ENCODE measurements around the gene ABHD1.

Gene ABHD1

DNA sequence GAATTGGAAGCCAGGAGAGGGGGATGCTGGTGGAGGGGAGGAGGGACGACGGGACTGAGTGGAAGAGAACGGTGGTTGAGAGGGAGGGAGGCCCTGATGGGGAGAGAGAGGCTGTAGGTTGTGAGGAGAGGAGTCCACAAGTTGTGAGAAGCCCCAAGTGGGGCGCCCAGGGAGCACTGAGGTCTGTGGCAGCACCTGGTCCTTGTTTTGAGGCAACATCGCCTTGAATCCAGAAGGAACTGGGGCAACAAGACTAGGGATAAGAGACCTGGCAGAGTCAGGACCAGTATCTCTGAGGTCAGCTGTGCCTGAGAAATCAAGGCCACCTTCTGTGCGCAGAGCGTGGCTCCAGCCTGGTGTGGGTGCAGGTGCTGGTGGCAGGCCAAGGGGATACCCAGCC is 14.5 kb downstream of the ABHD1 start:
- no peak for DNase-seq

DNA sequence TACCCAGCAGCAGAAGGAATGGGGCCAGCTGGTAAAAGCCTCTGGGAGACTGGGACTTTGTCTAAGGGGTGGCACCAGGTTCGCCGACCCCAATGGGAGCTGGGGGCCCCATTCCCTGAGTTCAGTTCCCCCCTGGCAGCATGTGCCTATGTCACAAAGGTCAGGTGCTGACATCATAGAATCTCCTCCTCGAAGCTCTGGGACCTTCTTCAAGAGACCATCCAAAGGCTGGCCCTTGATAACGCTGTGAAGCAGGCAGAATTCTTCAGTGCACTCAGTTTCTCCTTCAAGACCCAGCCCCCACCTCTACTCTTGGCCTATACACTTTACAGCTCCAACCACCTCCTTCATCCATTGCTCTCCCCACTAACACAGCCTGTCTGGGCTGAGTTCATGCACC is 15.7 kb downstream of the ABHD1 start, which contains the start of gene PRR30:
Gene PRR30 (minus strand): TSS at position 101 of the 400 bp plus-strand sequence. CDS start 1,081 bp downstream, outside the sequence.
- no peak for DNase-seq

DNA sequence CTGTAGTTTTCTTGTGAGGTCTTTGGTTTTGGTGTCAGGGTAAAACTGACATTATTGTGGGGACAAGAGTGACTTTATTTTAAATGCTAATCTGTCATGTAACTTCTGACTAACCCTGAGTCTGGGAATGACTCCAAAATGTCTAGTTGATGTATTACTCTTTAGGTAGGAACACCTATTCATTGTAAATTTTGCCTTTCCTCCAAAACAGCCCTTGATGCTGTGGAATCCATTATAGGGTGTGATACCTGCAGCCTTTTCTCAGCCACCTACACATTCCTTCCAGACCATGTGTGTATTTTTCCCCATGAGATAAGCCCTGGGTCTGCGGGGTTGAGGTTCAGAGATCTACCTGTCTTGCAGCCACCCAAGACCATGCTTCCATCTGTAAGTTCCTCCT is 19.7 kb downstream of the ABHD1 start:
- no peak for DNase-seq

DNA sequence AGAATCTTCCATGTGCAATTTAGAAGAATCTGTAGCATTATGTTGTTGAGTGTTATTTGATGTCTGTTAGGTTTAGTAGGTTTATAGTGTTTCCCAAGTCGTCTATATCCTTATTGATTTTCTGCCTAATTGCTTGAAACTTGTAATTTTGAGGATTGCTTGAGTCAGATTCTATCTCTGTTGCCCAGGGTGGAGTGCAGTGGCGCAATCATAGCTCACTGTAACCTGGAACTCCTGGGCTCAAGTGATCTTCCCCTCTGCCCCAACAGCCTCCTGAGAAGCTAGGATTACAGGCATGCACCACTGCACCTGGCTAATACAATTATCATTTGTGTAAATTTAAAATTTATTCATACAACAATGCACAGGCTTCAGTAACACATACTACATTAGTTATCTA is 22.1 kb downstream of the ABHD1 start:
- no peak for DNase-seq

DNA sequence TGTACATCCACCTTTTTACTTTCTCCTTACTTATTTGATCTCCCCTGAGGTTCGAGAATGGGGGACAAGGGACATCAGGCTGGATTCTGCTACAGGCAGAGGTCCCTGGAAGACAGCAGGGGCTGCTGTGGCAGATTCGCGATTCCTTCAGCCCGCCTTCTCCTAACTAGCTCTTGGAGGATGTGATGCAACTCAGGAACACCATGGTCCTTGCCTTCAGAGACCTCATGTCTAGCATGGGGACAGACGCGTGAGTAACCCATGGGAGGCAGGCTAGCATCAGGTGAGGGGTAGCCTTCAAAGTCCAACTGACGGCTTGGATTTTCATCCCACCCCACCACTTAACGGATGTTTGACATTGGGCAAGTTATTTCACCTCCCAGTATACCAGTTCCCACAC is 24.3 kb downstream of the ABHD1 start:
- DNase-seq, result no peak

DNA sequence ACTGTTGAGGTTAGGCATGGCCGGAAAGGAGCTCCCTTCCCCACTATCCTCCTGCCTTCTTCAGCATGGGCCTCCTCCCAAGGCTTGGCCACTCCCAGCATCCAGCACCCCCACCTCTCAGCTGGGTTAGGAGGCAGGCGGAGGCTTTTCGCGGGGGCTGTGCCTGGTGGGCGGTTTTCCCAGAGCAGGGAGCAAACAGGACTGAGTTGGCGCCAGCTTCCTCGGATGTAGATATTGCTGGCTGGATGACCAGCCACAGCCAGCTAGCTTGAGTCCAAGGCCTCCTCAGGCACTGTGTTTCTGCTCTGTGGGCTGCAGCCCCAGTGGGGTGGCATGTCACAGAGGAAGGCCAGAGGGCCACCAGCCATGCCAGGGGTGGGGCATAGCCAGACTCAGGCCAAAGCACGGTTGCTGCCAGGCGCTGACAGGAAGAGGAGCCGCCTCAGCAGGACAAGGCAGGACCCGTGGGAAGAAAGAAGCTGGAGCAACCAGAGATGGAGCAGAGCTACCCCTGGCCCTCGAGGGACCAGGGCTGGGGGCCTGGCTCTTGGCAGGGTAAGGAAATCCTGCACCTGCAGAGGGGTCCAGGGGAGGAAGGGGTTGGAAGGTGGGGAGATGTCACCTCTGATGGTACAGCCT is 25.3 kb downstream of the ABHD1 start, which contains the start of gene TCF23:
Gene TCF23 (plus strand): TSS at position 204 of the 639 bp plus-strand sequence. CDS start 130 bp downstream, at position 334.
- no peak for DNase-seq

DNA sequence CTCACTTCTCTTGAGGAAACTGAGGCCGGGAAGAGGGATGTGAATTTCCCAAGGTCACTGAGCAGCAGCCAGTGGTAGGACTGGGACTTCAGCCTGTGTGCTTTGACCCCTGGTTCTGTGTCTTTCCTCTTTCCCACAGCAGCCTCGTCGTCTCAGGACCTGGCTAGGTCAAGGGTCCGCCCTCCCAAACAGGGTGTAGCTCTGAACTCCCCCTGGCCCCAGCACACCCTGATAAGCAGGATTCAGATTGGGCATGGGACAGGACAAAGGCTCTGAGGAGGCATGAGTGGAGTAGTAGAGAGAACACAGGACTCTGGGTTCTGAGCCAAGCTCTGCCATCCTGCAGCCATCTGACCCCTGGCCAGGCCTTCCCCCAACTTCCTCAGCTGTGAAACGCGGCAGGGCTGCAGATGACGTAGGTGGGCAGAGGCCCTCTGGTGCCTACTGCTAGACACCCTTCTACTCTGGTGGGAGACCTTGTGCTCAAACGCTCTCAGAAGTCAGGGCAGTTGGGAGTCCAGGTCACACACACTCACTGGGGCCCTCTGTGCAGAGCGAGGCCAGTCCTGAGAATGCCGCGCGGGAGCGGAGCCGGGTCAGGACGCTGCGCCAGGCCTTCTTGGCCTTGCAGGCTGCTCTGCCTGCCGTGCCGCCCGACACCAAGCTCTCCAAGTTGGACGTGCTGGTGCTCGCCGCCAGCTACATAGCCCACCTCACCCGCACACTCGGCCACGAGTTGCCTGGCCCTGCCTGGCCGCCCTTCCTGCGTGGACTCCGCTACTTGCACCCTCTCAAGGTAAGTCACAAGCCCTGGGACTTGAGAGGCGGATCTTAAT is 26.2 kb downstream of the ABHD1 start:
- no peak for DNase-seq

DNA sequence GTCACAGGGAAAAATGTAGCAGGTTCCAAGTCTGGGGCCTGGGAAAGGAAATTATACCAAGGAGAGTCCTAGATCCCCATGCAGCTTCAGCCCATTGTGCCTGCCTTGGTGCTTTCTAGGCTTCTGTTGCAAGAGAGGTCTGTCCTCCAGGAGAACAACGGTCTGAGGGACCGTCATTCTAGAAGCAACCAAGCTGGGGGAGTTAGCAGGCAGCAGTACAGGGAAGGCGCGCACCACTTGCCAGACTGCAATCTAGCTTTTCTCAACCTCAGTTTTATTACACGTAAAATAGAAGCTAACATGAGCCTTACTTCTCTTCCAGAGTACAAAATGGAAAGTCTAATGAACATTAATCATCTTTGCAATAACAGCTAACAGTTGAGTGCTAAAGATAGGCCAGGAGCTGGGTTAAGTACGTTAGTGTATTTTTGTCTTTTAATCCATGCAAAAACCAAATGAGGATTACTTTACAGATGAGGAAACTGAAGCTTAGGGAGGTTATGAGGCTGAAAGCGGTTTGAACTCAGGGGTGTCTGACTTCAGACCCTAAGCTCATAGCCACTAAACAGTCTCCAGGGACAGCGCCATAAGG is 27.1 kb downstream of the ABHD1 start:
- no peak for DNase-seq

DNA sequence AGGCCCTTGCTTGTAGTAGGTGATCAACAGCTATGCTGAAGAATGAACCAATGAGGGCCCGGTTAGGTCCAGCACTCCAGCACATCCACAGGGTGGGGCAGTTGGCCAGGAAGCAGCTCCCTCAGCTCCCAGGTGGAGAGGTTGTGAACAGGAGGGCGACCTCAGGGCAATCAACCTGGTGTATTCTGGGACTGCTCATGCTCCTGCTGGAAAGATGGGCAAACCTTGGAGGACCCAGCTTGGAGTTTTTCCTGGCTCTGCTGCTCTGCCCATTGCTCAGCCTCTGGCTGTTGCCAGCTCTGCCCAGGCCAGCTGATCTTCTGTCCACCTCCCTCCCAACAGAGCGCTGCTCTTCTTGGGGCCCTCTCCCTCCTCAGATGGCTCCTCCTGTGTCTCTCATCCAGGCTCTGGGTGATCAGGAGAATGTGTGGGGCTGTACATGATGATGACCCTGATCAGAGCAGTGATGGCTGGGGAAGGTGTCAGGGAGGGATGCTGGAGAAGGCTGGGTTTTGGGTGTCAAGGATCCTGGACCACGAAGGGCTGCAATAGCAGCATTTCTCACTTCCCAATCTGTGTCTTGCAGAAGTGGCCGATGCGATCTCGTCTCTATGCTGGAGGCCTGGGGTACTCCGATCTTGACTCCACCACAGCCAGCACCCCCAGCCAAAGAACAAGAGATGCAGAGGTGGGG is 28.6 kb downstream of the ABHD1 start:
- no peak for DNase-seq

DNA sequence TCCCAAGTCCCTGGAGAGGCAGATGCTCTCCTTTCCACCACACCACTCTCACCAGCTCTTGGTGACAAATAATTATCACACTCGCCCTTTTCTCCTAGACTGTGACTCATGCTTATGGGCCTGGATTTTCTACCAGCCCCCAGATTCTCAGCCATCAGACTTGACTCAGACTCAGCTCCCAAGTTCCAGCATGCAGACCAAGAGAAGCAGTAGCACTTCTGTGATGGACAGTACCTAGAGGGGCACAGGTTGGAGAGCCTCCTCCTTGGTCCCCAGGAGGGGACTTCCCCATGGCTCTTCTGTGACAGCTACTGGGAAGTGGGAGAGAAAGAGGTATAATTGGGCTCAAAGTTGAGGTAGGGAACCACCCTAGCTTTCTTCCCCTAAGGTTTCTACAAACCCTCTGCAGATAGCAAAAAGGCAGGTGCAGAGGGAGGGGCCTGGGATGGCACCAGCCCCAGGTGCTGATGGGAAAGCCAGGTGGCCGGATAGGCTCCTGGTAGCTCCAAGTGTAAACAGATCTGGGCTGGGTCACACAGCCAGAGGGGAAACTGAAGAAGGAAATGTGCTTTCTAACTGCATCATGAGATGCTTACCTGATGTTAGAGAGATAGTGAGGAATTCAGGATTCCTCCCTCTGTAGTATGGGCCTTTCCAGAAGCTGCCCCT is 29.3 kb downstream of the ABHD1 start:
- no peak for DNase-seq

DNA sequence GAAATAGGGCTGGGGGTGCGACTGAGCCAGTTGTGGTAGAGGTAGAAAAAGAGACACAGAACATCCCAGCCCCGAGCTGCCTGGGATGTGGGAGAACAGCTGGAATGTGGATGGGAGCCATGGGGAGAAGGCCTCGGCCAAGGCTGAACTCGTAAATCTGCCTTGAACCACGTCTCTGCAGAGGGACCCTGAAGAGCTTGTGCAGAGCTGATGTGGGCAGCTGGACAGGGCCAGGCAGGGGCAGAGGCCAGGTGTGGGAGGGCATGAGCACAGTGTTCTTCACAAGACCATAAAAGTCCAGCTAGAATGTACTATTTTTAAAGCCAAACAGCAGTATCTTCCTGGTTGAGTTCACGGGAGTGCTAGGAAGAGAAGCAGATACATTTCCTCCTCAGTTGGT is 30.9 kb downstream of the ABHD1 start:
- DNase-seq, result no peak

DNA sequence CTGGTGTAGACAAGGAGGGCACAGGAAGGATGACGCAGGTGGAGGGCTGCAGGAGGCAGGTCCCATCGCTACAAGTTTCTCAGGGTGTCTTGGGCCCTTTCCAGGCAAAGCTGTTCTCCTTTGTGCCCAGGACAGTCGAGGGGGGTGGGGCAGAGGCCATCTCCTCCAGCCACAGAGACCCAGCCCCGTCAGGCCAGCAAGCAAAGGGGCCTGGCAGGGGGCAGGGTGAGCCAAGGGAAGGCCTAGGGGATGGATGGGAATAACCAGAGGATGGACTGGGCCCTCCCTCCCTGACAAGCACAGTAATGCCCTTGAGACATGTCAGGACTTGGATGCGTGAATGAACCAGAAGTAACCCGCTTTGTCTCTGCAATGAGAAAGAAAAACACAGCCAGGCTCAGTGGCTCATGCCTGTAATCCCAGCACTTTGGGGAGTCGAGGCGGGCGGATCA is 31.5 kb downstream of the ABHD1 start:
- DNase-seq, result no peak

DNA sequence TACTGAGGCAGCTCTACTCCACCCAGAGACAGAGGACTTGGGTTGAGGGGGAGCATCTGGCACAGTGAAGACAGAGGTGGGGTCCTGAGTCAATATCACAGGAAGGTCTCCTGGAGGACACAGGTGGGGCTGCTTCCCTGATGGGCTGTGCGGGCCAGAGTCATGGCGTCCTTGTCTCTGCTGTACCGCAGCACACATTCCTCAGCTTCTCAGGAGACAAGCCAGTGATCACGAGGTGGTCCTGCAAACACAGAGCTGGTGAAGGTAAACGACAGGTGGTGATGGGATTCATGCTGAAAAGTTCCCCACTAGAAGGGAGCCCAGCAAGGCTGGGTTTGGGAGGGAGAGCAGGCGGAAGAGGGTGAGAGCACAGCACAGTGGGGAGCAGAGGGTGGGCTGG is 34.9 kb downstream of the ABHD1 start:
- no peak for DNase-seq

DNA sequence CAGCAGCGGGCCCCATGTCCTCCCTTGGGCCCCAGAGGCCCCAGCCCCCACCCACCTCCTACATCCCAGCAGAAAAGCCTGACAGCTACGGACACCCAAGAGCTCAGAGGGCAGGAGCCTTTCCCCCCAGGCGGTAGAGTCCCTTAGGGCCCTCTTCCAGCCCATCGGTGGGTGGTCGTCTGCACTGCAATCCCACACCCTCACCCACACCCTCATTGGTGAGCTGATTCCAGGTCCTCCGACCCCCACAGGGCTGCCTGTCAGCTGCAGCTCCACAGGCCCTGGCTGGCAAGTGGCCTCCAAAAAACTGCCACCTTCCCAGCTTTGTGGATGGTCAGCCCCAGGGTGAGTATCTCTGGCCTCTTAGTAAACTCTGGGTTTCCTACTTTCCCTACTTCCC is 35.7 kb downstream of the ABHD1 start:
- no peak for DNase-seq

DNA sequence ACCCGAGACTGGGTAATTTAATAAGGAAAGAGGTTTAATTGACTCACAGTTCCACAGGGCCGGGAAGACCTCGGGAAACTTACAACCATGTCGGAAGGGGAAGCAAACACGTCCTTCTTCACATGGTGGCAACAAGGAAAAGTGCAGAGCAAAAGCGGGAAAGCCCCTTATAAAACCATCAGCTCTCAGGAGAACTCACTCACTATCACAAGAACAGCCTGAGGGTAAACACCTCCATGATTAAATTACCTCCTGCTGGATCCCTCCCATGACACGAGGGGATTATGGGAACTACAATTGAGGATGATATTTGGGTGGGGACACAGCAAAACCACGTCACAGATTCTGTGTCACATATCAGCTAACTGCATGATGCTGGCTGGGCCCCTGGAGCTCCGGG is 36.6 kb downstream of the ABHD1 start:
- no peak for DNase-seq

DNA sequence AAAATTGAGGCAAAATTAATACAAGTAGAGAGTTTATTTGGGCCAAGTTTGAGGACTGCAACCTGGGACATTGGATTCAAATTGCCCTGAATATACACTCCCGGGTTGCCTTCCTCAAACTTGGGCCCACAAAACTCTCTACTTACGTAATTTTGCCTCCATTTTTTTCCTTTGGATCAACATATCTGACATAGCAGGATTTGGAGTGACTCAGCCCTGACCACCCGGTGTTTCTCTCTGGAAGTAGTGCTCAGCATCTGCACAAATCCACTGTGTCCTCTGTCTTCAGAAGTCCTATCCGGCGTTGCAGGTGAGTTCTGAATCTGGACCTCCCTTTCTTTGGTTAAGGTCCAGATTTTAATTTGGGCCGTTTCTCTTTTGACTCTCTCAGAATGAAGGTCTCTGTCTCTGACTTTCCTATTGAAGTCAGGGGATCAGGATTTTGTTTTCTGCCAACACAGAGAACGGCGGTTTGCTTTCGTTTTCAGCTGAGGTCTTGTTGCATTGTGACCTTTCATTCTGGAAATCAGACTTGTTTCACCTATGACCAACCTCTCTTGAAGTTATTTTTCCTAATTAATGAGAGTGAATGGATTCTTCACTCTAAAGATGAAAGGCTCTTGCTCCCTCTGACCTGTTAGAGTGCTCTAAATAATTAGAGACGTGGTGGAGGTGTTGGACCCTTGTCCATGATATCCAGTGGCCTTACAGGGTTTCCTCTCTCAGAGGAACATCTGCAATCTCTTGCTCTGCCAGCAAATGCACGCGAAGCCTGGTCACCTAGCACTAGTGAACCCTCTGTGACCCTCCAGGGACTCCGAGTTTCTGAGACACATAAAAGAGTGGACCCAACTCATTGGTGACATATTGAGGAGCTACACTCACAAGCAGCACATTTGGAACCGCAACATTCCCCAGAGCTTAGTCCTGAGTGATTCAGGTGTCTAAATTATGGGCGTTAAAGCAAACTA is 38.8 kb downstream of the ABHD1 start:
- DNase-seq, result no peak

DNA sequence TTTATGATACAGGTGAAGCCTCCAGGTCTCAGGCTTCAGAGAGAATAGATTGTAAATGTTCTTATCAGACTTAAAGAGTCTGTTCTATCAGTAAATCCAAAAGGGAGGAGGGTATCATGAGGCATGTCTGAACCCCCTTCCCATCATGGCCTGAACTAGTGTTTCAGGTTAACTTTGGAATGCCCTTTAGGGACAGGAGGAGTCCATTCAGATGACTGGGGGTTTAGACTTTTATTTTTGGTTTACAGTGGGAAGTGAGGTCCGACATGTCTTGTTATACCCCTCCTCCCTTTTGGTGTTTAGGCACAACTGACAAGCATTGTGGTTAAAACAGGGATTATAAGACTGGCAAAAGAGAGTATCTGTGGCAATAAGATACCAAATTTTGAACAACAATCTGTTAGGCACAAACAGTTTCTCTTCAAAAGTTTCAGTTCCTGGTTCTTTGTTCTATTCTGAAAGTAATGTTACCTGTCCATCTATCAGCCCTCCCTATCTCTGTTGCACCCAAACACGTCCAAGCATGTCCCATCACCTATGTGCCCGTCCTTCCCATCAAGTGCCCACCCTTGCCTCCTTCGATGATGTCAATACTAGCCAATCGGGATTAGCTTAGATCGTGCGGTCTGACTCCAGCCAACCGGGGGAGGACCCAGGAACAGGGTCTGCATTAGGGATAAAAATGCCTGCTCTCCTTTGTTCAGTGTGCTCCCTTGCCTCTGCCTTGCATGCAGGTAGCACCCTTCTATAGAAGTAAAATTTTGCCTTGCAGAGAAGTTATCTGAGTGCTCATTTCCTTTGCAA is 41.5 kb downstream of the ABHD1 start:
- DNase-seq, result no peak

DNA sequence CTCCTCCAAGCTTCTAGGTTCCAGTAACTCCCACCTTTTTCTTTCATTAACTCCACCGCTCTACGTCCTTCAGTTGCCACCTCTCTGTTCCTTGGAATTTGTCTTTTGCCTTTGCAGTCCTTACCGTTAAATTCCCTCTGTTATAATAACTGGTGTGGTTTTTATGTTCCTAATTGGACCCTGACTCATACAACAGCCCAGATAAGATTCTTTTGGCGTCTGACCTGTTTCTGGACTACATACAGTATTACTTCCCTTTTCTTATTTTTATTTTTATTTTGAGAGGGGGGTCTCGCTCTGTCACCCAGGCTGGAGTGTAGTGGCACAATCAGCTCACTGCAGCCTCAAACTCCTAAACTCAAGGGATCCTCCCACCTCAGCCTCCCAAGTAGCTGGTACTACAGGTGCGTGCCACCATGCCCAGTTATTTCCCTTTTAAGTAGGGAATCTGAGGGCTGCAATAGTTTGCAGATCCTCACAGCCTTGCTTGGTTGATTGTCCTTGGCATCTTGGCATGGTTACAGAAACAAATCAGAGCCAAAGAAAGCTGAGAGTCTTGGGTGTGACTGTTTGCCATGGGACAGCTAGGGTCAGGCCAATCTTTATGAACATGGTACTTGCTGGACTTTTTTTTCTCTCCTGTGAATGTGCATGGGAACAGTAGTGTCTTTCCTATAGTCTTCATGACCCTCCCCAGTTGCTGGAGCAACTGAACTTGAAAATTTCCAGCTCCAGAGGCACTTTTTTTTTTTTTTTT is 47.1 kb downstream of the ABHD1 start:
- no peak for DNase-seq

DNA sequence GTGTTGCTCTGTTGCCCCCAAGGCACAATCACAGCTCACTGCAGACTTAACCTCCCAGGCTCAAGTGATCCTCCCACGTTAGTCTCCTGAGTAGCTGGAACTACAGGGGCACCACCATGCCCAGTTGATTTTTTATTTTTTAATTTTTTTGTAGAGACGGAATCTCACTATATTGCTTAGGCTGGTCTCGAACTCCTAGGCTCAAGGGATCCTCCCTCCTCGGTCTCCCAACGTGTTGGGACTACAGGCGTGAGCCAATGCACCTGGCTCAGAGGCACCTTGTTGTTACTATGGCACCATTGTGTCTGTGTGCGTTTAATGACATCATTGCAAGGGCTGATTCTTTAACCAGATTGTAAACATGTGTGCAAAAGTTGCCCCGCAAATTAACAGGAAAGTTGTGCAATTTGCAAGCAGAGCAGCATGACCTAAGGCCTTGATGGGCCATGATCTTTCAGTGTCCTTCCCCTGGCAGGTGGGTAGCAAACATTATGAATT is 47.8 kb downstream of the ABHD1 start:
- no peak for DNase-seq

DNA sequence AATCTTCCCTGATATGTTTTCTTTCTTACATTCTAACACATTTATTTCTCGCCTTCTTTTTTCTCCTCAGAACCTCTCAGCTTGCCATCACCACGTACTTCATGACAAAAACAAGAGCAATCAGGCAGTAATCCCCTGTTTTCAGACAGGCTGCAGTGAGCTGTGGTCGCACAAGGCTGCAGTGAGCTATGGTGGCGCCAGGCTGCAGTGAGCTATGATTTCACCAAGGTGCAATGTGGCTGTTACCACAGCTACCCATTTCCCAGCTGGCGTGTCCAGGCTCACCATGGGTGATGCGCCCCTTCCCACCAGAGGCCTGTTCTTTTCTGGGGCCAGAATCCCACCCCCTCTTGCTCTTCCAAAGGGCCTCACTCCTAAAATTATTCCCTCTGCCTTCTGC is 51.0 kb downstream of the ABHD1 start:
- no peak for DNase-seq

All from NCI-H1436 treated with DMSO at 0.1 percent for 48 hours (cell line).